ENCODE results near the gene QRICH2.

Gene QRICH2

GRCh38 chr17:76241691-76242255 is 66.3 kb downstream of the QRICH2 start:
- Mint-ChIP-seq H3K4me1 (peaks cover 60% of the 10 kb centered on the region), H3K27ac (no peak overlapping the region), H3K27me3 (ENCODE audit: low read depth, poor library complexity) (peaks cover 66% of the 10 kb centered on the region), H3K4me3 (peak overlapping the region; percentile 86), H3K36me3 (ENCODE audit: low read depth) (no peaks in the 10 kb centered on the region), H3K9me3 (no peaks in the 10 kb centered on the region)
- TF ChIP-seq CTCF (IDR thresholded peaks at IDR 0.05): no peak
- DNase-seq: no peak

DNA sequence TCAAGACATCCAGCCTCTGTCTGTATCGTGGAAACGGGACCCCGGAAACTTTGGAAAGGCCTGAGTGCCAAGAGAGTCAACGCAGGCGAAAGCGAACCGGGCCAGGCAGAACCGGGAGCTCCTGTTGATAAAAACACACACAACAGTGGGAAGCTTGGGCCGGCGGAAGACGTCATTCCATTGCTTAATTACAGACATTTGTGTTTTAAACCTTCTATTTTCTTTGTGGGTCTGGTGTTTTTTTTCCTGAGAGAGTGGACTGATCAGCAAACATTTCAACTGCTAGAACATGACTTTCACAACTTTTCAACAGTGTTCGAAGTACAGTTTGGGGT is 66.9 kb downstream of the QRICH2 start:
- TF ChIP-seq CTCF (IDR thresholded peaks at IDR 0.05): no peak
- H3K36me3 Mint-ChIP-seq (ENCODE audit: low read depth): no peaks in the 10 kb centered on the region
- peak overlapping the region; percentile 86 for H3K4me3 Mint-ChIP-seq
- H3K9me3 Mint-ChIP-seq: no peaks in the 10 kb centered on the region
- H3K4me1 Mint-ChIP-seq: peaks cover 54% of the 10 kb centered on the region
- DNase-seq: no peak
- H3K27ac Mint-ChIP-seq: peak overlapping the region; percentile 58
- H3K27me3 Mint-ChIP-seq (ENCODE audit: low read depth, poor library complexity): peaks cover 71% of the 10 kb centered on the region

GRCh38 chr17:76240461-76241203 is 67.4 kb downstream of the QRICH2 start, which contains the start of gene RNF157:
Gene RNF157, minus strand, starts transcription at chr17:76240493. Its CDS starts 253 bp downstream, at chr17:76240240.
- H3K4me3 Mint-ChIP-seq: peak within 1 kb of the TSS; percentile 86
- H3K27ac Mint-ChIP-seq: peak within 1 kb of the TSS; percentile 58
- peaks cover 48% of the 10 kb centered on the region for H3K4me1 Mint-ChIP-seq
- peak; percentile 84 for DNase-seq
- no peaks in the 10 kb centered on the region for H3K36me3 Mint-ChIP-seq (ENCODE audit: low read depth)
- TF ChIP-seq CTCF (IDR thresholded peaks at IDR 0.05): no peak
- H3K27me3 Mint-ChIP-seq (ENCODE audit: low read depth, poor library complexity): peaks cover 69% of the 10 kb centered on the region
- no peaks in the 10 kb centered on the region for H3K9me3 Mint-ChIP-seq

- Mint-ChIP-seq H3K4me3 (peak overlapping the region; percentile 76), H3K9me3 (no peaks in the 10 kb centered on the region), H3K27me3 (ENCODE audit: low read depth, poor library complexity) (peaks cover 70% of the 10 kb centered on the region), H3K4me1 (peaks cover 48% of the 10 kb centered on the region), H3K36me3 (ENCODE audit: low read depth) (no peaks in the 10 kb centered on the region), H3K27ac (no peak overlapping the region)
- peak; percentile 41 for DNase-seq
- no peak for TF ChIP-seq CTCF (IDR thresholded peaks at IDR 0.05)
Observed at GRCh38 chr17:76239538-76240274, 68.4 kb downstream of the QRICH2 start.

DNA sequence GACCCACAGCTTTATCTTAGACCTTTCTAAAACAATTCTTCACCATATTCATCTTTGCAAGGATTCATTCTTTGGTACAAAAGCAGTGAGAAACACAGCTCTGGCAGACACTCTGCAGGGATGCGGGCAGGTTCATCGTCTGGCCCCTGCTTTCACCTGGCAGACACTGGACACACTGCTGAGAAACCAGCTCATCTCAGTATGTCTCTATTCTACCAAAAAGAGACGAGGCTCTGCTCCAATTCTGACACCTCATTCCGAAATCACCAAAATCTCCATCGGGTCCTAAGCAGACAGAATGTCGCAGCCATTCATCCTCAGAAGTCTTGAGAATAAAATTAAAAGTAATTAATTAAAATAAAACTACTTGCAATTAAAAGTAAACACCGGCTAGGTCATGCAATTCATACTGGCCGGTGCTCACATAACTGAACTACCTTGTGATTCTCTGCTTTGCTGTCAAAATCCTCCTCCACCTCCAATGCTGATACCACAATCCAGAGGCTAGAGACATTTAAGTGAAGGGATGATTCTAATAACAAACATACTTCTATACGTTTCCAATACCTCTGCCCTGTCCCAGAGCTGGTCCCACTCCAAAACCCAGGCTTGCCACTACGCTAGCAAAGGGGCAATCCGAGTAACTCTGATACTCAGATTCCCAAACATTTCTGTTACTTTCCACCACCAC is 69.1 kb downstream of the QRICH2 start:
- no peak for TF ChIP-seq CTCF (IDR thresholded peaks at IDR 0.05)
- no peak overlapping the region for H3K27ac Mint-ChIP-seq
- H3K4me3 Mint-ChIP-seq: peak overlapping the region; percentile 76

More for the DNA sequence above, 69.1 kb downstream of the QRICH2 start:
- H3K27me3 Mint-ChIP-seq (ENCODE audit: low read depth, poor library complexity): peaks cover 74% of the 10 kb centered on the region
- no peaks in the 10 kb centered on the region for H3K36me3 Mint-ChIP-seq (ENCODE audit: low read depth)
- H3K9me3 Mint-ChIP-seq: no peaks in the 10 kb centered on the region
- DNase-seq: no peak
- H3K4me1 Mint-ChIP-seq: peaks cover 41% of the 10 kb centered on the region
